Measurements from ENCODE around the gene GLCE. TPM values are rescaled to one million over a fixed set of nuclear protein-coding genes. Genes with fewer than 3 reads are reported as not detected.

GLCE gene
- total RNA-seq, 1 experiment from 2014 or later = 7.5 TPM

DNA sequence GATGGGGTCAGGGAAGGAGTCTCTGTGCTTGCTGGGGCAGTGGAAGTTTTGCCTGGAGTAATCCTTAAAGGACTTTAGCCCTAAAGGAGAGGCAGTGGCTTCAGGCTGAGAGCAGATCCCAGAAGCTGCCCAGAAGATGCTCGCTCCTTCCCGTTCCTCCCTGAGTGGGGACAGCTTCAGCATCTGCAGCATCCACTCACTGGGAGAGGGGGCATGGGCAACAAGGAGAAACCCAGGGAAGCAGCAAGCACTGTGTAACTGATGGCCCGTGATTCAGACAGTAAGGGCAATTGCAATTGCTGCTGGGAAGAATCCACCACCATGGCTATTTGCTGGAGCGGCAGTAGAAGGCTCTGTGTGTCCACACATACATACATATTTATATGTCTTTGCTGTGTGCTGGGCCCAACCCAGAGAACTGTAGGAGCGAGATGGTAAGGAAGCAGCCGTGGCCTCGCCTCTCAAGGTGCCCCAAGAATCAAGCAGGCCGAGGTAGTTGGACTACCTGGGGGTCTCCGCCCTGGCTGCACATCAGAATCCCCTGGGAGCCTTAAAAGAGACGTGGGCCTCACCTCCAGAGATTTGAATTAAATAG is 132.5 kb downstream of the GLCE start:
- Mint-ChIP-seq H3K27me3 (ENCODE audit: insufficient read depth, unreplicated experiment) (no peaks in the 10 kb centered on the region), H3K27ac (ENCODE audit: low read depth, unreplicated experiment) (no peak overlapping the region), H3K4me3 (ENCODE audit: unreplicated experiment) (no peak overlapping the region), H3K36me3 (ENCODE audit: insufficient read depth, unreplicated experiment) (no peaks in the 10 kb centered on the region), H3K9me3 (ENCODE audit: unreplicated experiment) (no peaks in the 10 kb centered on the region), H3K4me1 (ENCODE audit: insufficient read depth, unreplicated experiment) (no peaks in the 10 kb centered on the region)
- ChIA-PET POLR2A (no interaction called here), CTCF (no interaction called here)
- BruUV-seq (replicated peaks) = no TSS peak
- TF ChIP-seq, protein P1, sequence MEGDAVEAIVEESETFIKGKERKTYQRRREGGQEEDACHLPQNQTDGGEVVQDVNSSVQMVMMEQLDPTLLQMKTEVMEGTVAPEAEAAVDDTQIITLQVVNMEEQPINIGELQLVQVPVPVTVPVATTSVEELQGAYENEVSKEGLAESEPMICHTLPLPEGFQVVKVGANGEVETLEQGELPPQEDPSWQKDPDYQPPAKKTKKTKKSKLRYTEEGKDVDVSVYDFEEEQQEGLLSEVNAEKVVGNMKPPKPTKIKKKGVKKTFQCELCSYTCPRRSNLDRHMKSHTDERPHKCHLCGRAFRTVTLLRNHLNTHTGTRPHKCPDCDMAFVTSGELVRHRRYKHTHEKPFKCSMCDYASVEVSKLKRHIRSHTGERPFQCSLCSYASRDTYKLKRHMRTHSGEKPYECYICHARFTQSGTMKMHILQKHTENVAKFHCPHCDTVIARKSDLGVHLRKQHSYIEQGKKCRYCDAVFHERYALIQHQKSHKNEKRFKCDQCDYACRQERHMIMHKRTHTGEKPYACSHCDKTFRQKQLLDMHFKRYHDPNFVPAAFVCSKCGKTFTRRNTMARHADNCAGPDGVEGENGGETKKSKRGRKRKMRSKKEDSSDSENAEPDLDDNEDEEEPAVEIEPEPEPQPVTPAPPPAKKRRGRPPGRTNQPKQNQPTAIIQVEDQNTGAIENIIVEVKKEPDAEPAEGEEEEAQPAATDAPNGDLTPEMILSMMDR (IDR thresholded peaks at IDR 0.05; ENCODE audit: unreplicated experiment) = no peak
- DNase-seq (ENCODE audit: unreplicated experiment) = no peak
- intact Hi-C loops (cut with micrococcal nuclease) = no loop called here

DNA sequence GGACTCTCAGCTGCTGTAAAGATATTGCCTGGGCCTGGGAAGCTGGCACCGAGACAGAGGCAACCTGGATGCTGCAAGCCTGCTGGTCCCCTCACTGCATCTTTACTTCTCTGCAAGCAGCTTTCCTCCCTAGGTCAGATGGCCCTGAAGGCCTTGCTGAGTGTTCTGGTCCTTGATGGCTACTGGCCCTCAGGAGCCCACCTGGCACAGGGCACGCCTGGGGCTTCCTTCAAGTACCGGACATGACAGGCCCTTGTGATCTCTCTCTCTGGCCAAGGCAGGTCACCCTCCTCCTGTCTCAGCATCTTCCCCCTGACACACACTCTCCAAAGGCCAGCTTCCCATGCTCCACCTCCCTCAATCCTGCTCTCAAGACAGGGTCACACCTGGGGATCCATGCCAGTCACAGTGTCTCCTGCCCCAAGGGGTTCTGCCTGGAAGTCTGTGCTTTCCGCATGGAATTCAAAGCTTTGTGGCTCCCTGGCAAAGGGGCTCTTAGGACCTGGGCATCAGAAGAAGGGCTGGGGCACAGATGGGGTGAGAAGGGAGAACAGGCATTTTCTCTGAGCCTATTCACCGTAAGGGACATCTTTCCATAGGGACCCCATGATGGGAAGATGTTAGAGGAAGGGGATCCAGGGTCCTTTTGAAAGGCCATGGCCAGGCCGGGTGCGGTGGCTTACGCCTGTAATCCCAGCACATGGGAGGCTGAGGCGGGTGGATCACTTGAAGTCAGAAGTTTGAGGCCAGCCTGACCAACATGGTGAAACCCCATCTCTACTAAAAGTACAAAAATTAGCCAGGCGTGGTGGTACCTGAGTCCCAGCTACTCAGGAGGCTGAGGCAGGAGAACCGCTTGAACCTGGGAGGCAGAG is 133.5 kb downstream of the GLCE start:
- ChIA-PET POLR2A (no interaction called here), CTCF (interaction anchor here (0.6 kb wide), 1 partner anchor 456 kb away, joined by 3 read pairs; no protein-coding TSS in a partner anchor)
- TF ChIP-seq, protein P1 (IDR thresholded peaks at IDR 0.05; ENCODE audit: unreplicated experiment) = no peak
- Mint-ChIP-seq H3K27me3 (ENCODE audit: insufficient read depth, unreplicated experiment) (no peaks in the 10 kb centered on the region), H3K9me3 (ENCODE audit: unreplicated experiment) (no peaks in the 10 kb centered on the region), H3K27ac (ENCODE audit: low read depth, unreplicated experiment) (no peak overlapping the region), H3K4me1 (ENCODE audit: insufficient read depth, unreplicated experiment) (no peaks in the 10 kb centered on the region), H3K4me3 (ENCODE audit: unreplicated experiment) (no peak overlapping the region), H3K36me3 (ENCODE audit: insufficient read depth, unreplicated experiment) (no peaks in the 10 kb centered on the region)
- DNase-seq (ENCODE audit: unreplicated experiment) = no peak
- BruUV-seq (replicated peaks) = no TSS peak
- intact Hi-C loops (cut with micrococcal nuclease) = no loop called here

DNA sequence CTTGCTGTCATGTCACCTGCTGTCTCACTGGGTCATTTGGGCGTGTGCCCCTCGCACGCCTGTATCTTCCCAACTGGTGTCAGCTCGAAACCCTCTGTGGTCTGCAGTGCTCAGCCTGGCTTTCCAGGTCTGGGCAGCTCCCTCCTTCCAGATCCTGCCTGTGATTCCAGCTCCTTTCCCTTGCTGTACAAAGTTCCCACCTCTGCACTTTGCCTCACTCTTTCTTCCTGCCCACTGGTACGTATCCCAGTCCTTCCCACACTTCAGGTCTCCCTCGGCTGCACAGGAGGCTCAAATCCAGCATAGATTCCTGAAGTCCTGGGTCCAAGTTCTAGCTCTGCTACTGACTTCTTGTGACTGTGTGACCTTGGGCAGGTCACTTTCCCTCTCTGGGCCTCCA is 136.2 kb downstream of the GLCE start:
- Mint-ChIP-seq H3K36me3 (ENCODE audit: insufficient read depth, unreplicated experiment) (no peaks in the 10 kb centered on the region), H3K4me3 (ENCODE audit: unreplicated experiment) (no peak overlapping the region), H3K27ac (ENCODE audit: low read depth, unreplicated experiment) (no peak overlapping the region), H3K9me3 (ENCODE audit: unreplicated experiment) (no peaks in the 10 kb centered on the region), H3K27me3 (ENCODE audit: insufficient read depth, unreplicated experiment) (no peaks in the 10 kb centered on the region), H3K4me1 (ENCODE audit: insufficient read depth, unreplicated experiment) (peaks cover 19% of the 10 kb centered on the region)
- POLR2A ChIA-PET = no interaction called here
- CTCF ChIA-PET = interaction anchor here (0.6 to 1.8 kb wide), 2 partner anchors 98 to 1237 kb away, joined by 4 to 6 read pairs; no protein-coding TSS in a partner anchor
- DNase-seq (ENCODE audit: unreplicated experiment) = no peak
- intact Hi-C loops (cut with micrococcal nuclease) = no loop called here
- TF ChIP-seq, protein P1 (IDR thresholded peaks at IDR 0.05; ENCODE audit: unreplicated experiment) = no peak
- no TSS peak for BruUV-seq (replicated peaks)

DNA sequence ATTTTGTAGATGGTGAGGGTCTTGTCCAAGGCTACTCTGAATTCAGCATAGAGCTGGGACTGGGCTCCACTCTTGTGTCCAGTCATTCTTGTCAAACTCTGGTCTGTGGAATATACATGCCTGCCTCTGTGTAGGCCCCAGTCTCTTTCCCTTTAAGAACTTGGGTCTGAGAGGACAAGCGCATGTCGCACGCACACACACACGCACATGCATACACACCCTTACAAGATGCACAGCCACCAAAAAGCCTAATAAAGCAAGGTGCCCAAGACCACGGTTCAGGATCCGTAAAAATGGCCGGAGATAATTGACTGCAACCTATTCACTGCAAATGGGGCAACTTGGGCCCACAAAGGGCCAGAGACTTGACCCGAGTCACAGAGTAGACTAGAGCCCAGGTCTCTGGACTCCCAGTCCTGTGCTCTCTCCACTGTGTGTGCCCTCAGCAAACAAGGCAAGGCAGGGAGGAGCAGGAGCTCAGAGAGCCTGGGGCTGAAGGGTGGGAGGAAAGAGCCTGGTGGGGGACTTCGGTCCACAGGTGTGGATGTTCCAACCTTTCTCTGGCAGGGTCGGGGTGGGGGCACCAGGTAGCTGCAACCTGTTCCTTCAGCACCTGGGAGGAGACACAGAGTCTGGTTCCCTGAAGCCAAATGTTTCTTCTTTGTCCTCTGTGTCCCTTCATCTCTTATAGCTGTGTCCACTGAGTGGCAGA is 137.4 kb downstream of the GLCE start:
- no peaks in the 10 kb centered on the region for H3K9me3 Mint-ChIP-seq (ENCODE audit: unreplicated experiment)
- ChIA-PET POLR2A (interaction anchor here (0.5 to 0.9 kb wide), 2 partner anchors 8 to 945 kb away, joined by 3 read pairs; no protein-coding TSS in a partner anchor), CTCF (no interaction called here)
- DNase-seq (ENCODE audit: unreplicated experiment) = no peak
- TF ChIP-seq, protein P1 (IDR thresholded peaks at IDR 0.05; ENCODE audit: unreplicated experiment) = no peak
- no TSS peak for BruUV-seq (replicated peaks)
- no peaks in the 10 kb centered on the region for H3K36me3 Mint-ChIP-seq (ENCODE audit: insufficient read depth, unreplicated experiment)
- H3K4me1 Mint-ChIP-seq (ENCODE audit: insufficient read depth, unreplicated experiment) = peaks cover 19% of the 10 kb centered on the region
- H3K27me3 Mint-ChIP-seq (ENCODE audit: insufficient read depth, unreplicated experiment) = no peaks in the 10 kb centered on the region
- intact Hi-C loops (cut with micrococcal nuclease) = no loop called here
- peak overlapping the region; percentile 67 for H3K4me3 Mint-ChIP-seq (ENCODE audit: unreplicated experiment)
- H3K27ac Mint-ChIP-seq (ENCODE audit: low read depth, unreplicated experiment) = no peak overlapping the region

Measured in MCF 10A (cell line).